SU-DHL-6 (cell line): ENCODE measurements around the gene IL17B.

Source experiments
- CTCF ChIP-seq: fragments of 200-600 bp; sonication (generic); IDR thresholded peaks from one replicate; pipeline ENCODE4 v1.5.1; 2017; ENCODE audit warnings: antibody characterized with exemption, mild to moderate bottlenecking, low read length, moderate library complexity; ENCODE audit not compliant: insufficient read depth, poor library complexity, severe bottlenecking
- EZH2phosphoT487 ChIP-seq: fragments of 200-600 bp; sonication (generic), shearing (Covaris generic); conservative IDR thresholded peaks from 2 replicates; pipeline ENCODE4 v1.6.1; 2018; ENCODE audit warnings: mild to moderate bottlenecking, antibody characterized with exemption, low read length, moderate library complexity, mixed read lengths

DNA sequence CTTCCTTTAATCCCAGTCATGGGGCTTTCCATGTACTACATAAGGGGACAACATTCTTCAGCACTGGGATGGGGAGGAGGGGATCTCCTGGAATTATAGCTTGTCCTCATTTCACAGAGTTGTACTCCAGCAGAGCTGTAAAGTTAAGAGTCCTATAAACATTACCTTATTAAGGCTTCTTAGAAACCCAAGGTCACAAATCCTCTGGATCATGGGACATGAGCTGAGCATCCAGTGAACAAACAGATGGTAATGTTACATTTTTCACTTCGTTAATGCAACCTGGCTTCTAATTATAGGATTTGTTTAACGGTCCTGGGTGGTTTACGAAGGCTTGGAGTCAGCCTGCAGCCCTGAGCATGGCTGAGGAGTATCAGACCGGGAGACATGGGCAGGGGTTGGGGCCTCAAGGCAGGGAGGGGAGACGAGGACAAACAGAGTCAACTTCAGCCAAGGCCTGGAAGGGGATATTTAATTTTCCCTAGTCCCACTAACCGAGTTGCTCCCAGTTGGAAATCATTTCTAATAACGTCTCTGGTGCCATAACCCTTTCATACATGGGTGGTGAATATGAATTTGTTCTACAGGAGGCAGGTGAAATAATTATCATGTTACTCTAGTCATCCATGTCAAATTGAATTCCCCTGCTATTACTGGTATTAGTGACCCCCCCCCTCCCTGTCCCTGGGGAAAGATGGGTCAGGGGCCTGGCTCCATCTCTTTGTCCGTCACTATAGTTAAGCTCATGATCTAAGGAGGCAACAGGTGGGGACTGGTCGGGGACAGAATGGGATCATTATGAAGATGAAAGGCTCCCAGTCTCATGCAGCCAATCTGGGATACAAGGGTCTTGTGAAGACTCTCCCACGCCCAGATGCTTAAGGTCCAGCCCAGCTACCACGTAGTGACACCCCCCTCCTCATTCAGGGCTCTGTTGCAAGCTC, 10.7 kb upstream of the IL17B start:
- TF ChIP-seq CTCF (no peak), EZH2phosphoT487 (no peak)
